CD8-positive, alpha-beta memory T cell (primary cell): Measurements from ENCODE around the gene DHX9. TPM values are rescaled to one million over a fixed set of nuclear protein-coding genes. Genes with fewer than 3 reads are reported as not detected.

Experiments used
- CTCF ChIA-PET: fragments of 350-600 bp; sonication (Branson Sonifier 250); formaldehyde crosslinking; loops from one replicate; lab custom pipeline; 2021; ENCODE audit warnings: antibody characterized with exemption; lab: Charles Lee
- POLR2A ChIA-PET: fragments of 350-600 bp; sonication (Branson Sonifier 250); formaldehyde crosslinking; loops from one replicate; lab custom pipeline; 2021; ENCODE audit warnings: antibody characterized with exemption; lab: Charles Lee
- DNase-seq, 5 donors: peaks; one replicate each; pipeline versions ENCODE4 v3.0.0 to v3.0.0-alpha.2; 2020 to 2022; ENCODE audit warnings: mixed read lengths in 1 of 5
- H3K27ac ChIP-seq: one replicate; pipeline ENCODE4 v1.7.0; 2013; ENCODE audit warnings: low read depth, mild to moderate bottlenecking, low read length, moderate library complexity
- H3K27me3 ChIP-seq: 2 replicates; pipeline ENCODE4 v1.7.0; 2013; ENCODE audit warnings: low read length, mild to moderate bottlenecking; ENCODE audit not compliant: insufficient read depth, poor library complexity, severe bottlenecking
- H3K36me3 ChIP-seq: 2 replicates; pipeline ENCODE4 v1.7.0; 2013; ENCODE audit warnings: mild to moderate bottlenecking, low read length, moderate library complexity; ENCODE audit not compliant: insufficient read depth
- H3K4me1 ChIP-seq: 2 replicates; pipeline ENCODE4 v1.7.0; 2013; ENCODE audit warnings: mild to moderate bottlenecking, low read length, moderate library complexity; ENCODE audit not compliant: insufficient read depth
- H3K4me3 ChIP-seq: 2 replicates; pipeline ENCODE4 v1.7.0; 2013; ENCODE audit warnings: mild to moderate bottlenecking, low read length
- H3K9me3 ChIP-seq: 2 replicates; pipeline ENCODE4 v1.7.0; 2013; ENCODE audit warnings: mild to moderate bottlenecking, low read length
- H3K27ac Mint-ChIP-seq, 8 donors: one replicate each; pipeline ENCODE4 v1.8.0; 2020 to 2021; ENCODE audit warnings: mixed read lengths in 8 of 8, mild to moderate bottlenecking in 6 of 8, inconsistent platforms in 3 of 8, moderate library complexity in 3 of 8
- H3K27me3 Mint-ChIP-seq, 2 donors: one replicate each; pipeline ENCODE4 v1.8.0; 2020 to 2021; ENCODE audit warnings: mixed read lengths in 2 of 2, mild to moderate bottlenecking in 1 of 2, moderate library complexity in 1 of 2
- H3K36me3 Mint-ChIP-seq, 3 donors: one replicate each; pipeline ENCODE4 v1.8.0; 2020 to 2021; ENCODE audit warnings: mixed read lengths in 3 of 3, inconsistent platforms in 1 of 3, mild to moderate bottlenecking in 1 of 3
- H3K4me1 Mint-ChIP-seq, 3 donors: one replicate each; pipeline ENCODE4 v1.8.0; 2020 to 2021; ENCODE audit warnings: mixed read lengths in 3 of 3, inconsistent platforms in 1 of 3, mild to moderate bottlenecking in 1 of 3
- H3K4me3 Mint-ChIP-seq, 7 donors: one replicate each; pipeline ENCODE4 v1.8.0; 2020 to 2021; ENCODE audit warnings: mixed read lengths in 7 of 7, mild to moderate bottlenecking in 6 of 7, moderate library complexity in 4 of 7, inconsistent platforms in 2 of 7
- H3K9me3 Mint-ChIP-seq, 5 donors: one replicate each; pipeline ENCODE4 v1.8.0; 2020 to 2022; ENCODE audit warnings: mixed read lengths in 5 of 5, mild to moderate bottlenecking in 3 of 5, moderate library complexity in 2 of 5, inconsistent platforms in 1 of 5
- polyA plus RNA-seq: library from polyadenylated mRNA; unstranded; fragments of 300-500 nt; fragmentation: Illumina TruSeq; gene quantifications from one replicate; pipeline ENCODE4 v1.2.3, GENCODE V29; 2021
- total RNA-seq, 2 experiments: library from RNA; stranded (reverse); gene quantifications; one replicate each; pipeline ENCODE4 v1.2.3, GENCODE V29; 2021

Gene DHX9
- total and polyA plus RNA-seq, 3 experiments from 2014 or later, result 115 to 353 (median 342) TPM

GRCh38 chr1:182803846-182804245 lies 35.3 kb upstream of the DHX9 start:
- Mint-ChIP-seq H3K9me3 (no peaks in the 10 kb centered on the region), H3K36me3 (peaks cover 16 to 36% (median 18%) of the 10 kb centered on the region in 3 donors), H3K27ac (no peak overlapping the region), H3K27me3 (peaks cover 0 to 2% of the 10 kb centered on the region in 2 donors), H3K4me1 (no peaks in the 10 kb centered on the region), H3K4me3 (no peak overlapping the region)
- no peaks in the 10 kb centered on the region for H3K36me3 ChIP-seq
- H3K9me3 ChIP-seq, result no peaks in the 10 kb centered on the region
- no peak overlapping the region for H3K4me3 ChIP-seq
- DNase-seq, result no peak
- H3K27ac ChIP-seq, result no peak overlapping the region
- H3K27me3 ChIP-seq, result no peaks in the 10 kb centered on the region
- ChIA-PET CTCF (no interaction called here), POLR2A (no interaction called here)
- H3K4me1 ChIP-seq, result no peaks in the 10 kb centered on the region

- ChIA-PET CTCF (no interaction called here), POLR2A (no interaction called here)
- Histone ChIP-seq H3K36me3 (no peaks in the 10 kb centered on the region), H3K27ac (no peak overlapping the region), H3K27me3 (no peaks in the 10 kb centered on the region), H3K9me3 (no peaks in the 10 kb centered on the region), H3K4me1 (no peaks in the 10 kb centered on the region), H3K4me3 (no peak overlapping the region)
- Mint-ChIP-seq H3K27me3 (no peaks in the 10 kb centered on the region), H3K36me3 (peaks cover 16 to 36% (median 18%) of the 10 kb centered on the region in 3 donors), H3K27ac (peak overlapping the region in 2 of 8 donors; percentile 55 to 90), H3K4me3 (no peak overlapping the region), H3K4me1 (no peaks in the 10 kb centered on the region), H3K9me3 (no peaks in the 10 kb centered on the region)
- no peak for DNase-seq
These were observed 33.0 kb upstream of the DHX9 start for GRCh38 chr1:182806015-182806678.

GRCh38 chr1:182807907-182808306 lies 31.2 kb upstream of the DHX9 start:
- POLR2A ChIA-PET, result no interaction called here
- no peak for DNase-seq

GRCh38 chr1:182809414-182809957 lies 29.7 kb upstream of the DHX9 start:
- H3K9me3 Mint-ChIP-seq, result no peaks in the 10 kb centered on the region
- H3K27ac Mint-ChIP-seq, result peak overlapping the region in 1 of 8 donors; percentile 9
- ChIA-PET POLR2A (no interaction called here), CTCF (interaction anchor here (0.7 to 1.1 kb wide), 2 partner anchors 19 to 120 kb away, joined by 4 read pairs; no protein-coding TSS in a partner anchor)
- no peak overlapping the region for H3K4me3 Mint-ChIP-seq
- peaks cover 14 to 33% (median 19%) of the 10 kb centered on the region in 3 donors for H3K36me3 Mint-ChIP-seq
- H3K27me3 Mint-ChIP-seq, result no peaks in the 10 kb centered on the region
- H3K27ac ChIP-seq, result no peak overlapping the region
- DNase-seq, result no peak
- no peaks in the 10 kb centered on the region for H3K27me3 ChIP-seq
- no peaks in the 10 kb centered on the region for H3K4me1 ChIP-seq
- H3K4me3 ChIP-seq, result no peak overlapping the region
- no peaks in the 10 kb centered on the region for H3K4me1 Mint-ChIP-seq
- no peaks in the 10 kb centered on the region for H3K36me3 ChIP-seq
- H3K9me3 ChIP-seq, result no peaks in the 10 kb centered on the region

More at GRCh38 chr1:182807907-182808306, 31.2 kb upstream of the DHX9 start:
- no peaks in the 10 kb centered on the region for H3K9me3 Mint-ChIP-seq
- no peaks in the 10 kb centered on the region for H3K36me3 ChIP-seq
- no peak overlapping the region for H3K27ac ChIP-seq
- H3K36me3 Mint-ChIP-seq, result peaks cover 16 to 42% (median 20%) of the 10 kb centered on the region in 3 donors
- no peaks in the 10 kb centered on the region for H3K4me1 ChIP-seq
- no peaks in the 10 kb centered on the region for H3K27me3 ChIP-seq
- no peaks in the 10 kb centered on the region for H3K4me1 Mint-ChIP-seq
- H3K4me3 Mint-ChIP-seq, result no peak overlapping the region
- no peak overlapping the region for H3K27ac Mint-ChIP-seq
- CTCF ChIA-PET, result no interaction called here
- no peak overlapping the region for H3K4me3 ChIP-seq
- no peaks in the 10 kb centered on the region for H3K9me3 ChIP-seq
- no peaks in the 10 kb centered on the region for H3K27me3 Mint-ChIP-seq

- Histone ChIP-seq H3K9me3 (no peaks in the 10 kb centered on the region), H3K4me3 (no peak overlapping the region), H3K36me3 (no peaks in the 10 kb centered on the region), H3K4me1 (no peaks in the 10 kb centered on the region), H3K27me3 (no peaks in the 10 kb centered on the region), H3K27ac (no peak overlapping the region)
- peak overlapping the region in 1 of 8 donors; percentile 30 for H3K27ac Mint-ChIP-seq
- H3K9me3 Mint-ChIP-seq, result no peaks in the 10 kb centered on the region
- POLR2A ChIA-PET, result no interaction called here
- CTCF ChIA-PET, result no interaction called here
- no peak overlapping the region for H3K4me3 Mint-ChIP-seq
- no peak for DNase-seq
- peaks cover 0 to 2% of the 10 kb centered on the region in 2 donors for H3K27me3 Mint-ChIP-seq
- no peaks in the 10 kb centered on the region for H3K4me1 Mint-ChIP-seq
- H3K36me3 Mint-ChIP-seq, result peaks cover 6 to 31% (median 20%) of the 10 kb centered on the region in 3 donors
These were observed 27.0 kb upstream of the DHX9 start for GRCh38 chr1:182811975-182812722.

GRCh38 chr1:182816863-182817262 lies 22.3 kb upstream of the DHX9 start:
- Histone ChIP-seq H3K4me3 (no peak overlapping the region), H3K27me3 (no peaks in the 10 kb centered on the region), H3K36me3 (no peaks in the 10 kb centered on the region), H3K9me3 (no peaks in the 10 kb centered on the region), H3K4me1 (no peaks in the 10 kb centered on the region), H3K27ac (no peak overlapping the region)
- Mint-ChIP-seq H3K27me3 (peaks cover 0 to 4% of the 10 kb centered on the region in 2 donors), H3K9me3 (no peaks in the 10 kb centered on the region), H3K4me1 (no peaks in the 10 kb centered on the region), H3K4me3 (no peak overlapping the region), H3K36me3 (peaks cover 31 to 52% (median 32%) of the 10 kb centered on the region in 3 donors), H3K27ac (no peak overlapping the region)
- ChIA-PET CTCF (no interaction called here), POLR2A (no interaction called here)
- DNase-seq, result no peak

GRCh38 chr1:182817802-182818201 lies 21.3 kb upstream of the DHX9 start:
- POLR2A ChIA-PET, result no interaction called here
- H3K9me3 Mint-ChIP-seq, result no peaks in the 10 kb centered on the region

GRCh38 chr1:182823220-182823619 lies 15.9 kb upstream of the DHX9 start:
- H3K27ac ChIP-seq, result no peak overlapping the region

More at GRCh38 chr1:182817802-182818201, 21.3 kb upstream of the DHX9 start:
- H3K9me3 ChIP-seq, result no peaks in the 10 kb centered on the region
- H3K4me3 Mint-ChIP-seq, result no peak overlapping the region
- H3K27me3 Mint-ChIP-seq, result peaks cover 0 to 4% of the 10 kb centered on the region in 2 donors
- no peak overlapping the region for H3K4me3 ChIP-seq
- H3K4me1 Mint-ChIP-seq, result no peaks in the 10 kb centered on the region
- peaks cover 31 to 48% (median 33%) of the 10 kb centered on the region in 3 donors for H3K36me3 Mint-ChIP-seq
- no peak overlapping the region for H3K27ac ChIP-seq
- H3K36me3 ChIP-seq, result no peaks in the 10 kb centered on the region
- no peaks in the 10 kb centered on the region for H3K4me1 ChIP-seq
- DNase-seq, result no peak
- CTCF ChIA-PET, result no interaction called here
- no peaks in the 10 kb centered on the region for H3K27me3 ChIP-seq
- H3K27ac Mint-ChIP-seq, result no peak overlapping the region

More at GRCh38 chr1:182823220-182823619, 15.9 kb upstream of the DHX9 start:
- H3K4me3 Mint-ChIP-seq, result no peak overlapping the region
- Histone ChIP-seq H3K36me3 (no peaks in the 10 kb centered on the region), H3K4me3 (no peak overlapping the region), H3K27me3 (no peaks in the 10 kb centered on the region), H3K9me3 (no peaks in the 10 kb centered on the region), H3K4me1 (no peaks in the 10 kb centered on the region)
- CTCF ChIA-PET, result no interaction called here
- POLR2A ChIA-PET, result no interaction called here
- peaks cover 14 to 23% (median 15%) of the 10 kb centered on the region in 3 donors for H3K36me3 Mint-ChIP-seq
- no peak for DNase-seq
- H3K4me1 Mint-ChIP-seq, result no peaks in the 10 kb centered on the region
- no peaks in the 10 kb centered on the region for H3K27me3 Mint-ChIP-seq
- no peaks in the 10 kb centered on the region for H3K9me3 Mint-ChIP-seq
- H3K27ac Mint-ChIP-seq, result no peak overlapping the region
